NCI-H1930 (cell line): Measurements from ENCODE around the gene THRAP3.
"Not testable (repeated sequence)": the region's sequence is repeated elsewhere in the genome, so short reads cannot be mapped to it uniquely, and the experiment has no call there.

Experiments used
- DNase-seq, 2 experiments: peaks; one replicate each; lab custom pipeline; 2025; lab: John Stamatoyannopoulos, UW

Gene THRAP3

GRCh38 chr1:36223996-36224536 lies at the start of gene THRAP3:
TSS of gene THRAP3 (plus strand) at chr1:36224443. CDS start at chr1:36282564, 58,121 bp downstream.
- peak; percentile 98 to 99 for DNase-seq

GRCh38 chr1:36174713-36175112 lies 49.5 kb upstream of the THRAP3 start:
- no peak for DNase-seq

GRCh38 chr1:36175137-36176095 lies 48.8 kb upstream of the THRAP3 start:
- DNase-seq, result no peak

GRCh38 chr1:36176106-36176949 lies 47.9 kb upstream of the THRAP3 start:
- DNase-seq, result no peak

GRCh38 chr1:36177589-36178431 lies 46.4 kb upstream of the THRAP3 start:
- no peak for DNase-seq

- no peak for DNase-seq
These were observed 45.6 kb upstream of the THRAP3 start for GRCh38 chr1:36178471-36179219.

- no peak for DNase-seq
These were observed 45.0 kb upstream of the THRAP3 start for GRCh38 chr1:36179220-36179600.

GRCh38 chr1:36182734-36183133 lies 41.5 kb upstream of the THRAP3 start:
- DNase-seq, result no peak

- DNase-seq, result no peak
These were observed 40.9 kb upstream of the THRAP3 start for GRCh38 chr1:36183309-36183856.

- peak; percentile 72 to 77 for DNase-seq
These were observed 36.2 kb upstream of the THRAP3 start for GRCh38 chr1:36187800-36188593.

- not testable (repeated sequence) for DNase-seq
These were observed 27.4 kb upstream of the THRAP3 start for GRCh38 chr1:36196805-36197204.

GRCh38 chr1:36198641-36199040 lies 25.6 kb upstream of the THRAP3 start:
- no peak for DNase-seq

GRCh38 chr1:36199934-36200741 lies 24.1 kb upstream of the THRAP3 start:
- DNase-seq, result no peak

- no peak for DNase-seq
These were observed 21.2 kb upstream of the THRAP3 start for GRCh38 chr1:36203027-36203553.

GRCh38 chr1:36203554-36204346 lies 20.5 kb upstream of the THRAP3 start:
- DNase-seq, result no peak

- DNase-seq, result no peak
These were observed 19.8 kb upstream of the THRAP3 start for GRCh38 chr1:36204347-36204909.

- DNase-seq, result no peak
These were observed 17.9 kb upstream of the THRAP3 start for GRCh38 chr1:36206323-36206858.
